Prostate gland (tissue), 2 donors: ENCODE results near the gene TCF12.

ENCODE experiments used
- POLR2A ChIP-seq: fragments of 450-650 bp; IDR thresholded peaks from one replicate; pipeline ENCODE4 v1.6.1; 2016; ENCODE audit warnings: antibody characterized with exemption, mild to moderate bottlenecking
- POLR2AphosphoS5 ChIP-seq: sonication (generic); formaldehyde crosslinking; IDR thresholded peaks from one replicate; pipeline ENCODE4 v1.6.1; 2017; ENCODE audit warnings: antibody characterized with exemption
- TF ChIP-seq, protein P1 (sequence below), 4 experiments: fragments of 200-600 bp in 2 of 4; fragments of 450-650 bp in 2 of 4; sonication (generic) in 2 of 4; IDR thresholded peaks; 1 replicate in 3 of 4; 2 replicates in 1 of 4; pipeline ENCODE4 v1.5.1; 2016 to 2019; ENCODE audit warnings: antibody characterized with exemption in 4 of 4, mild to moderate bottlenecking in 2 of 4, moderate library complexity in 2 of 4

DNA sequence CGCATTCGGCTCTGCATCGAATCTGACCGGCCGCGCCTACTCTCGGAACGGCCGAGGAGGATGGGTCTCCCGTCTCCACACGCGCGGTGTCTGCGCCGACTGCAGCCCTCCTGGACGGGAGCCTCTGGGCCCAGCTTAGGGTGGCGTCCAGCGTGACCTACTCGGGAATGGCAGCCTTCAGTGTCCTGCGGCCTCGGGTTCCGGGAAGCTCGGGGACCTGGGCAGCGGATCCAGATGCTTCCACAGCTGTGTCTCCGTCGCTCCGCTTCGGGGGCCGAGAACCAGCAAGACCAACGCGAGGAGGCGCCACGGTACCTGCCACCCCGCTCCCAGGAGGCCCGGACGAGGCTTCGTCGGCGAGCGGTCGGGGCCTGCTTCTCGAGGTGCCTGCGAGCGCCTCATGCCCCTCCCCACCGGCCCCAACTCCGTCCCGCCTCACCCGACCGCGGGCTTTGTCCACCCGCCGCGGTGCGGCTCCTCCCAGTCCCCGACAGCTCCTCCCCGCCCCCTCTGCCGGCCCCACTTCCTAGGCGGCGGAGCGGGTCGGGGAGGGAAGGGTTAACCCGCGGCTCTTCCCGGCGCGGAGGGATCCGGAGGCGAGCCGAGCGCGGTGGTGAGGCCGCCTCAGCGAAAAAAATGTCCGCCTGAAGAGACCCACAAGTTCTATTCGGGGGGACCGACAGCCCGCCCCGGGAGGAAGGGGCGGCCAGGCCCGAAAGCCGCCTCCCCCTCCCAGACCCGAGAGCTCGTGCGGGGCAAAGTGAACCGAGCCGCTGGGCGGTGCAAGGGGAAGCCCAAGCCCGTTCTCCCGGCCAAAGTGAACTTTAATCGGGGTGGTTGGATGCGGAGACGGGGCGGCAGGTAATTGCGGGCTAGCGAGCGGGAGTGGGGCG lies at the start of gene TCF12:
- TF ChIP-seq, protein P1, sequence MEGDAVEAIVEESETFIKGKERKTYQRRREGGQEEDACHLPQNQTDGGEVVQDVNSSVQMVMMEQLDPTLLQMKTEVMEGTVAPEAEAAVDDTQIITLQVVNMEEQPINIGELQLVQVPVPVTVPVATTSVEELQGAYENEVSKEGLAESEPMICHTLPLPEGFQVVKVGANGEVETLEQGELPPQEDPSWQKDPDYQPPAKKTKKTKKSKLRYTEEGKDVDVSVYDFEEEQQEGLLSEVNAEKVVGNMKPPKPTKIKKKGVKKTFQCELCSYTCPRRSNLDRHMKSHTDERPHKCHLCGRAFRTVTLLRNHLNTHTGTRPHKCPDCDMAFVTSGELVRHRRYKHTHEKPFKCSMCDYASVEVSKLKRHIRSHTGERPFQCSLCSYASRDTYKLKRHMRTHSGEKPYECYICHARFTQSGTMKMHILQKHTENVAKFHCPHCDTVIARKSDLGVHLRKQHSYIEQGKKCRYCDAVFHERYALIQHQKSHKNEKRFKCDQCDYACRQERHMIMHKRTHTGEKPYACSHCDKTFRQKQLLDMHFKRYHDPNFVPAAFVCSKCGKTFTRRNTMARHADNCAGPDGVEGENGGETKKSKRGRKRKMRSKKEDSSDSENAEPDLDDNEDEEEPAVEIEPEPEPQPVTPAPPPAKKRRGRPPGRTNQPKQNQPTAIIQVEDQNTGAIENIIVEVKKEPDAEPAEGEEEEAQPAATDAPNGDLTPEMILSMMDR (IDR thresholded peaks at IDR 0.05) = peak; percentile 30 to 62 (median 50)
- peak; percentile 63 for TF ChIP-seq POLR2A
- TF ChIP-seq POLR2AphosphoS5 = peak; percentile 89
